SK-MEL-5 (cell line): Measurements from ENCODE around the gene DGCR2. TPM values are rescaled to one million over a fixed set of nuclear protein-coding genes. Genes with fewer than 3 reads are reported as not detected.
A peak's percentile ranks its signal among the peaks of the same experiment; 100 is the strongest.

Experiments used
- DNase-seq: peaks from one replicate; pipeline ENCODE4 v3.0.0-alpha.2; 2016; ENCODE audit warnings: low read depth, low spot score
- in situ Hi-C: cut with HindIII; loops from 2 replicates; pipeline ENCODE4 v1.10.0; 2016; ENCODE audit warnings: low sequenced_read_pairs, high pct_unique_total_duplicates, low pct_unique_long_range_greater_than_20kb
- total RNA-seq: library from RNA; depleted of rRNA; stranded (reverse); fragments of >200 nt; shearing (Covaris generic); gene quantifications from 2 replicates; pipeline ENCODE4 v1.2.3, GENCODE V29; 2014

DGCR2 gene
- total RNA-seq, 1 experiment from 2014 or later, result 36.9 TPM

DNA sequence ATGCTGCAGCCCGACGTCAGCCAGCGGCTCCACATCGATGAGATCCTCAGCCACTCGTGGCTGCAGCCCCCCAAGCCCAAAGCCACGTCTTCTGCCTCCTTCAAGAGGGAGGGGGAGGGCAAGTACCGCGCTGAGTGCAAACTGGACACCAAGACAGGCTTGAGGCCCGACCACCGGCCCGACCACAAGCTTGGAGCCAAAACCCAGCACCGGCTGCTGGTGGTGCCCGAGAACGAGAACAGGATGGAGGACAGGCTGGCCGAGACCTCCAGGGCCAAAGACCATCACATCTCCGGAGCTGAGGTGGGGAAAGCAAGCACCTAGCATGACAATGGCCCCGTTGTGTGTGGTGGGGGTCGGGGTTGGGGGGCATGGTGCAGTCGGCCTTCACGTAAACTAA, 9.9 kb upstream of the DGCR2 start:
- DNase-seq, result no peak
- in situ Hi-C loops, result no loop called here

DNA sequence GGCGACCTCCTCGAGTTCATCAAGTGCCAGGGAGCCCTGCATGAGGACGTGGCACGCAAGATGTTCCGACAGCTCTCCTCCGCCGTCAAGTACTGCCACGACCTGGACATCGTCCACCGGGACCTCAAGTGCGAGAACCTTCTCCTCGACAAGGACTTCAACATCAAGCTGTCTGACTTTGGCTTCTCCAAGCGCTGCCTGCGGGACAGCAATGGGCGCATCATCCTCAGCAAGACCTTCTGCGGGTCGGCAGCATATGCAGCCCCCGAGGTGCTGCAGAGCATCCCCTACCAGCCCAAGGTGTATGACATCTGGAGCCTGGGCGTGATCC, 9.4 kb upstream of the DGCR2 start:
- DNase-seq, result no peak
- in situ Hi-C loops, result no loop called here

DNA sequence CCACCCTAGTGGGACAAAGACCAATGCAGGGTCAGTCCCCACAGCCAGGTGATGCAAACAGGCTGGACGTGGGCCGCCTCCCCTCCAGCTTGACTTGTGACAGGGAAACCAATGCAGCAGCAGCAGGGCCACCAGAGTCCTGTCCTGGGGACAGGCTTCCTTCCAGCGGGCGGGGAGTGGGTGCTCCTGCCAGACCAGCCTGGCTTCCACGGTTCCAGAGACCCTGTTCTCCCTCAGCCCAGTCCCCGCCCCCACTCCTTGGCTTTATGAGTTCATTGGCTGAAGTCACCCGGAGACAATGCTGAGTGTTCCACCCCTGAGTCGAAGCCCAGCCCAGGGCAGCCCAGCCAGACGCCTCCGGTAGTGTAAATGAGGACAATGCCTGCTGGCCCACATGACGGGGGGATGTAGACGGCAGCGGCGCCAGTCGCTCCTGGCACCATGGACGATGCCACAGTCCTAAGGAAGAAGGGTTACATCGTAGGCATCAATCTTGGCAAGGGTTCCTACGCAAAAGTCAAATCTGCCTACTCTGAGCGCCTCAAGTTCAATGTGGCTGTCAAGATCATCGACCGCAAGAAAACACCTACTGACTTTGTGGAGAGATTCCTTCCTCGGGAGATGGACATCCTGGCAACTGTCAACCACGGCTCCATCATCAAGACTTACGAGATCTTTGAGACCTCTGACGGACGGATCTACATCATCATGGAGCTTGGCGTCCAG, 8.9 kb upstream of the DGCR2 start, which contains the start of gene TSSK2:
Gene TSSK2 (plus strand): TSS at position 350 of the 726 bp plus-strand sequence. CDS start 92 bp downstream, at position 442.
- in situ Hi-C loops, result no loop called here
- no peak for DNase-seq

DNA sequence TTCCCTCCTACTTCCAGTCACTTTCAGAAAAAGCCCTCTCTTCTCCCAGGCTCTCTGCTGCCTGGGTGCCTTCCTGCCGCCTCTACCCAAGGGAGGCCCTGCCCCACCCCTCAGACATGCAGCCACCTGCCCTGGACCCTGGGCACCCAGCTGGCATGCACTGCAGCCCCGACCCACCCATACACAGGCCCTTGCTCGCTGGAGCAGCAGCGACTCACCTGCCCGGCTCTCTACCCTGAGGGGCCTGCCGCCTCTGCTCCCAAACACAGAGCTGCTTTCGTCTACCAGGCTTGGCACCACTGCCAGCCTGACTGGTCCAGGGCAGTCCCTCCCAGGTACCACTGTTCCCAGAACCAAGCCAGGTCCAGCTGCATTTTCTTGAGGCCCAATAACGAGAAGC, 7.7 kb upstream of the DGCR2 start:
- in situ Hi-C loops, result no loop called here
- no peak for DNase-seq

DNA sequence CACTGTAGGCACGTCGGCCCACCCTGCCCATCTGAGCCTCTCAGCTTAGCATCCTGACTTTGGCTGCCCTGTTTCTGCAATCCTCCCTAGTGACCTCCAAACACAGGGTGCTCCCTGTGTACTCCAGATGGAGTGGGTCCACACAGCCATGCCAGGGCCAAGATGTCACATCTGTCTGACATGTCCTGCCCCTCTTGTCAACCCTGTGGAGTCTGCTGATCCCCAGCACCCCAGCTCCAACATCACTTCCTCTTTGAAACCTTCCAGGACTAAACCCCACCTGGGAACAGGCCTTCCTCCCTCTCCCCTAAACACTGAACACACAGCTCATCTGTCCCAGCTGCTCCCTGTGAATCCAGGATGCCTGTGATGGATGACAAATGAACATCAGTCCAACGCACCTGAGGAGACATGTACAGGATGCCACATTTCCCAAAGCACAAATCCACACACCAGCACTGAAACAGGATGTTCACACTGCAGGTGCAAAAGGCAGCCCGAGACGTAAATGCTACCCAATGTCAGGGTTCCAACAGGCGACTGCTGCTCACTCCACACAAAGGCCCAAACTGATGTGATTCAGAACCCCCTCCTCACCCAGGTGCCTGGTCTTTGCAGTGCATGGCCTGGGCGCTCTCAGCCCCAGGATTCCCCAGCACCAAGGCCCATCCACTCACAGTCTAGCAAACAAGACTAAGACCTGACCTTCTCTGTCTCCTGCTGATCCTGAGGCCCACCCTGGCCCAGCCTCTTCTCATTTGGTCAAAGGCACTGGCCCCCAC, 6.9 kb upstream of the DGCR2 start:
- DNase-seq, result no peak
- in situ Hi-C loops, result no loop called here

DNA sequence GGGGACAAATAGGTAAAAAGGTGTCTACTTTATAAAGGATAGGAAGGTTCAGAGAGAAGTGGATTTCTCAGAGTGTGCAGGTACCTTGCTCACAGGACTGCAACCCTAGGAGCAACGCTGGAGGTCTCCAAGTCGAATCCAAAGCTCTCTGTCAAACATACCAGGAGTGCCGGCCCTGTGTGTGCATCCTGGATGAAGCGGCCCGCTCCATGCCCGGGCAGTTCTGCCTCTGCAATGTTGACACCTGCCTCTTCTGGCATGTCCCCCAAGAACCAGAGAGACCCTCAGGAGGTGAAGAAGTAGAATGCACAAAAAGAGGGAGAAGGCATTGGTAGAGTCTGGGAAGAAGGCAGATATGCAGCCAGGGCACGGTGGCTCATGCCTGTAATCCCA, 5.8 kb upstream of the DGCR2 start:
- in situ Hi-C loops, result no loop called here
- DNase-seq, result no peak

DNA sequence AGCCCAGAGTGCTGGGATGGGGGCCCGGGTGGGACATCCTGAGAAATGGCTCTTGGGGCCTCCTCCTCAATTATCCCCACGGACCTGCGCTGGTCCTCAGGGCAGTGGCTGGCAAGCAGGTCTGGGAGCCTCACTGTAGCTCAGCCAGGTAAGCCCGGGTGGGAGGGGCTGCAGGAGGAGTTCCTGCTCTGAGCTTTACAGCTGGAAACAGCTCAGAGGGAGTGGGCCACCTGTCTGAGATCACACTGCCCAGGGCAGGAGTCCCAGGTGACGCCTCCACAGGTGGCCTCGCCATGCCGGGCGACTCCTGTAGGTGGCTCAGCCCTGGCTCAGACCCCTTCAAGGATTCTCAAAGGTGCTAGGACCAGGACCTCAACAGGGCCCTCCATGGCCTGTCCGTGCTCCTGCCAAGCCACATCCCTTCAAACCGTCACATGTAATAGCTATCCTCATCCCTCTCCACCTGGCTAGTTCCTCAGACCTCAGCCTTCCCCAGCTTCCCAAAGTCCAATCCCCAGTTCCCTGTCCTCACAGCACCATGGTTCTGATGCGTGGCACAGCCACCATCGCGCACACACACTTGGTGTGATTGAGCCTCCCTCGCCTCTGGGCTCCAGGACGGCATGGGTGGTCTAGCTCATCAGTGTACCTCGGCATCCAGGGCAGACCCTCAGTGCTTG, 5.3 kb upstream of the DGCR2 start:
- in situ Hi-C loops, result no loop called here
- DNase-seq, result no peak

DNA sequence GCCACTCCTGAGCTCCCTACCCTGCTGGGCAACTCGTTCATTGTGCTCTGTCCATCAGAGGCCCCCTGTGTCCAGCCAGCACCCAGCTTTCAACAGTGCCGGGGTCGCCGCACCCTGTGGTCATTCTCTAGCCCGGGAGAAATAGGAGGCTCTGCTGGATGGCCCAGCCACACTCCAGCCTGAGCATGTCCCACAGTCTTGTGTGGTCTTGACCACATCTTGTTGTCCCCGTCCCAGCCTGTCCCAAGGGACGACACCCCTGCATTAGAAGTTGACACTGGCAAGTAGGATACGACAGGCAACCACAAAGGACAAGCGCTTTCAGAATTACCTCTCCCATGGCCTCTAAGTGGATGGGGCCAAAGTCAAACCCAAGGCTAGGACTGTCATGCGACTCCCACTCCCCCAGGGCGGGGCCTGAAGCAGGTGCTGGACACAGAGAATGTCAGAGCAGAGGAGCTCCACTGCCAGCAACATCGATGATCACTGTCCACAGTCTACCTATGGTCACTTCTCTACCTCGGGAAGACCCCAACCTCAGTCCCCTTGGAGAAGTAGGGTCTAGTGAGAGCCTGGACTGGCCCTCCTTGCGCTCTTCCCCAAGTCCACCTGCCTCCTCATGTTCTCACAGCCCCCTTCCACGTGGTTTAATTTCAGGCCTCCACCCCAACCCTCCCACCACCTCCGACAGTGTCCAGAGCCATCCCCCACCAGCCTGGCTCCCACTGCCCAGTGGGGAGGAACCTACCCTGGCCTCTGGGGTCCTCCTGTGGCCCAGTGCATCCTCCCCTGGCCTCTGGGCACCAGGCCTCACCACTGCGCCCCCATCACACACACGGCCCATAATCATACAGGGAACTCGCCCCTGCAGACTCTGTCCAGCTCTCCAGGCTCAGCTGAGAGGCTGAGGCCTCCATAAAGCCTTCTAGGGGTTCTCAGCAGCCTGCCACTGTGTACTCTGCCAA, 4.4 kb upstream of the DGCR2 start:
- in situ Hi-C loops, result no loop called here
- DNase-seq, result no peak

DNA sequence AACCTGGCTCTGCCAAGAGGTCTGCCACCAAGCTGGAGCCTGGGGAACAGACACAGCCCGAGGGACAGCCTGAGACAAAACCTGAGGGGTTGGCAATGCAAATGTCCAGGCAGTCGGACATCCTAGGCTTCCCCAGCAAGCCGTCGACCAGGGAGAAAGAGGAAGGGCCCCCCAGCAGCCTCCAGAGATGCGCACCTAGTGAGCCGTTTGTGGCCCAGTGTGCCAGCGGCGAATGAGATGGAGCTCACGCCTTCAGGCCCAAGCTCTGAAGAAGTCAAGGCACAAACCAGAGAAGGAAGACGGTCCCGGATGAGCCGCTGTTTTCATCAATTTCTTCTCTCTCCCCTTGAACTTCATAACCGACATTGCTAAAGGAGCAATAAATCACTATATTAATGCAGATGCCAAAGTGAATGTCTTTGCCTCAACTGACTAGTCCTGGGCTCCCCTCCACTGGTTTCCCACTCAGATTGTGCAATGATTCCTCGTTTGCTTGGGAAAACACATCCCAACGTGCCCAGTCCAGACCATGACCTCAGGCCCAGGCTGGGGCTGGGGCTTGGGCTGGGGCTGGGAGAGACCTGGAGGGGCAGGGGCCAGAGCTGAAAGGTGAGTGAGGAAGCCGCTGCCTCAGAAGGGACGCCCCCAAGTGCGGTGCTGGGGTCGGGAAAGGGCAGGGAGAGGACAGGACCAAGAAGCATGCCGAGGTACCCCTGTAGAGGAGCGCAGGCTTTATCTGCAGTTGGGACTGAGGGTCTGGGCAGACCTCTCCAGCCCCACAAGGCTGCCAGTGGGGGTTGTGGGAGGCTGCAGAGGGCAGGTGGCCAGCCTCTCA, 3.5 kb upstream of the DGCR2 start:
- in situ Hi-C loops, result no loop called here
- DNase-seq, result no peak

DNA sequence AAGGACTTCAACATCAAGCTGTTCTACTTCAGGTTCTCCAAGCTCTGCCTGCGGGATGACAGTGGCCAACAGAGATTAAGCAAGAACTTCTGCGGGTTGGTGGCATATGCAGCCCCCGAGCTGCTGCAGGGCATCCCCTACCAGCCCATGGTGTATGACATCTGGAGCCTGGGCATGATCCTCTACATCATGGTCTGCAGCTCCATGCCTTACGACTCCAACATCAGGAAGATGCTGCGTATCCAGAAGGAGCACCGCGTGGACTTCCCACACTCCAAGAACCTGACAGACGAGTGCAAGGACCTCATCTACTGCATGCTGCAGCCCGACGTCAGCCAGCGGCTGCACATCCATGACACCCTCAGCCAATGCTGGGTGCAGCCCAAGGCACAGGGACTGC, 2.8 kb upstream of the DGCR2 start:
- DNase-seq, result no peak
- in situ Hi-C loops, result no loop called here

DNA sequence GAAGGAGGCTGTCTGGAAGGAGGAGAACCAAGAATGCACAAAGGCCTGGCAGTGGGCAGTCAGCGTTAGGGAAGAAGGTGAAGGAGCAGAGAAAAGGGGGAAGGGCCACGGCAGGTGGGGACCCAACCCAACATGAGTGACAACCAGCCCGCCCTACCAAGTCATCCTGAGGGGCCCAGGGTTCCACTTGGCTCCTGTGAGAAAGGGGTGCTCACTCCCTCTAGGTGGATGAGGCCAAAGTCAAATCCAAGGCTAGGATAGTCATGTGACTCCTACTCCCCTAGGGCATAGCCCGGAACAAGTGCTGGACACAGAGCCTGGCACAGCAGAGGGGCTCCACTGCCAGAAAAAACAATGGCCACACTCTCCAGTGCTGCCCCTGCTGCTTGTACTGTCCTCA, 2.2 kb upstream of the DGCR2 start:
- in situ Hi-C loops, result no loop called here
- no peak for DNase-seq

DNA sequence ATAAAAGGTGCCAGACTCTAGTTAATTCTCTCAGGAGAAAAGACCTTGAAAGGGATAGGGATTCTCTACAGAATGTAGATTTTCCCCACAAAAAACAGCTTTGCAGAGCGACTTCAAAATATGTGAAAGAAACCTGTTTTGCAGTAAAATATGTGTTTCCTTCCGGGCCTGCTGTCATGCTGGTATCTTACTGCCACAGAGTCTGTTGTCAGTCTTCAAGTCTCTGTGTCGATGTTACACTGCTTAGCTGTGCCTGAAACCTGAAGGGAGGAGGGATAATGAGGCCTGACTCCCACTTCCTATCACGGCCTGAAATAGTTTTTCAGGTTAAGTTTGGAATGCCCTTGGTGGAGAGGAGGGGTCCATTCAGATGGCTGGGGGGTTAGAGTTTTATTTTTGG, 1.7 kb upstream of the DGCR2 start:
- DNase-seq, result no peak
- in situ Hi-C loops, result no loop called here

DNA sequence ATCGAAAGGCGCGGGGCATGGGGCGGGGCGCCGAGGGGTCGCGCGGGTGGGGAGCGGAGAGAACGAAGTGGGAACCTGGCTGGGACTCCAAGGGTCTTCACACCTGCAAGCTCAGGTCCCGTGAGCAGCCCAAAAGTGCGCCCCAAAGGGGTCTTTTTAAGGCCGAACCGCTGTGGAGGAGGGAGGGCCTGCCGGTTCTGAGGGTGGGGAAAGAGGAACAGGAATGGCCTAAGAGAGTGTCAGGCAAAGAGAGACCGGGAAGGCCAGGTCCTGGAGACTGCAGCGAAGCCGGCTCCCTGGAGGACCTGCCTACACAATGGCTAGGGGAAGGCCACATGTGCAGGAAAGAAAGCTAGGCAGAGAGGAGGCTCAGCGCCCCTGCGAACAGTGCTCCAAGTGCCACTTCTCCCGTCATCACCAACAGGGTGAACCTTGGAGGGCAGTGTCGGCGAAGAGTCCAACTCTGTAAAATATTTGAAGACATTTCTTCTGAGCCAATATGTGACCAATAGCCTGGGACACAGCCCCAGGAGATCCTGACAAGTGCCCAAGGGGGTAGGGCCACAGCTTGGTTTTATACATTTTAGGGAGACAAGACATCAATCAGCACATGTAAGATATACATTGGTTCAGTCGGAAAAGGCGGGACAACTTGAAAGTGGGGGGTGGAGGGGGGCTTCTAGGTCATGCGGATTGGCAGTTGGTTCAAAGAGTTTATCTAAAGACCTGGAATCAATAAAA, 710 bp upstream of the DGCR2 start:
- no peak for DNase-seq
- in situ Hi-C loops, result no loop called here

DNA sequence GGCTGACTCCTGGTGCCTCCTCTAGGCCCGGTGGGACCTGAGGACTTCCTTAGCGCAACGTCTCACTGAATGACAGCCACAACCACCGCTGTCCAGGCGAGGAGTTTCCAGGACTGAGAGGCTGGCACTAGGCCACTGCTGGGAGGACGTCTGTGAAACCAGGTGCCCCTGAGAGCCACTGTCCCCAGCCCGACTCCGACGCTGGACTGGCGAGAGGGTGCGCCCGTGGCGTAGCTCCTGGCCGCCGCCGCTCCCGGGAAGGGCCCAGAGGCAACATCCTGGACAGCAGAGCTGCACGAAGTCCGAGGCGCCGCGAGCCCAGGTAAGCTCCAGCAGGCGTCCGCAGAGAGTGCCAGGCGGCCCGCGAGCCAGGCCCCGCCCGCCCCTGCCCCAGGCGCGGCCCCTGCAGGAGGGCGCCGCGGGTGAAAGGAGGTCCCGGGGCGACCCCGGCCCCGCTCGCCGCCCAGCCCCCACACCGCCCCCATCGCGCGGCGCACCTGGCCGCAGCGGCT, 525 bp downstream of the DGCR2 start:
- peak; percentile 30 for DNase-seq
- in situ Hi-C loops, result no loop called here

DNA sequence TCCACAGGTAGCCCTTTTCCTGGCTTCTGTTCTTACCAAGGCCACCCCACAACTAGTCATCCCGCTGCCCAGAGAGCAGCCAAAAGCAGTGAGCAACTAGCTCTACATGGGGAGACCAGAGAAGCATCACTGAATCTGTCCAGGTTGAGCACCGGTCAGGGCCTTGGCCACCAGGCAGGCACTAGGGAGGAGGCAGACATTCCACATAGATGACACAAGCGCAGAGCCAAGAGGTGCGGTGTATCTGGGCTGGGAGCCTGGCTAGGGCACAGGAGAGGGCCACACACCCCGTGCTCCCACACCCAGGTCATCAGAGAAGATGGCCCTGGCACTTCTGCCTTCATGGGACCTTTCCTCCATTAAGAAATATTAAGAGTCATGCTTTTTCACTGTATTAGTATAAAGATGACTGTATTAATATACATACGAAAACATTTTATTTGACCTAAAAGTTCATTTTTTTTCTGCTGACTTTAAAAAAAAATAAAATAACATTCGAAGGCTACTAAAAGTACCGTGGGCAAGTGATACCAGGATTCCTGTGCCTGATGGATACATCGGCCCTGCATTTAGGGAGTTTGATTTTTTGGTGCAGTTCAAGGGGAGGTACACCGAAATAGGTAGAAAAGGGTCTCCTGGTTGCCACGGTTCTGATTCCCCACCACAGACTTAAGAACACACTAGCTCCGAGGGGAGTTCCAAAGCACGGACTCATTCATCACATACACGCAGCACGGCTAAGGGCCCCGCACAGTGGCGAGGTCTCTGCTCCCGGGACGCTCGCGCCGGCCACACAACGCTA, 1.2 kb downstream of the DGCR2 start:
- in situ Hi-C loops, result no loop called here
- DNase-seq, result no peak
